Thymus (tissue), 14 donors: ENCODE results near the gene SLAIN2. TPM values are rescaled to one million over a fixed set of nuclear protein-coding genes. Genes with fewer than 3 reads are reported as not detected.
"Not testable (repeated sequence)": the region's sequence is repeated elsewhere in the genome, so short reads cannot be mapped to it uniquely, and the experiment has no call there.

Source experiments
- DNase-seq, 9 donors: peaks; one replicate each; pipeline ENCODE4 v3.0.0-alpha.2; 2013; ENCODE audit warnings: low spot score in 9 of 9, low read depth in 6 of 9, missing footprints in 1 of 9
- H3K27ac ChIP-seq, 2 donors: one replicate each; pipeline ENCODE4 v1.5.1; 2013; ENCODE audit warnings: control low read depth in 1 of 2, low read depth in 1 of 2, low read length in 1 of 2, mild to moderate bottlenecking in 1 of 2, moderate library complexity in 1 of 2
- H3K27me3 ChIP-seq, 2 donors: one replicate each; pipeline ENCODE4 v1.5.1; 2013; ENCODE audit warnings: low read length in 1 of 2; ENCODE audit not compliant: control insufficient read depth in 2 of 2, insufficient read depth in 1 of 2
- H3K36me3 ChIP-seq, 2 donors: one replicate each; pipeline ENCODE4 v1.5.1; 2013; ENCODE audit warnings: low read length in 1 of 2, mild to moderate bottlenecking in 1 of 2, moderate library complexity in 1 of 2; ENCODE audit not compliant: control insufficient read depth in 2 of 2, insufficient read depth in 2 of 2
- H3K4me1 ChIP-seq, 2 donors: one replicate each; pipeline ENCODE4 v1.5.1; 2013; ENCODE audit warnings: low read length in 2 of 2; ENCODE audit not compliant: control insufficient read depth in 2 of 2, insufficient read depth in 2 of 2
- H3K4me3 ChIP-seq, 2 donors: one replicate each; pipeline ENCODE4 v1.5.1; 2013; ENCODE audit warnings: low read length in 2 of 2, control low read depth in 1 of 2, mild to moderate bottlenecking in 1 of 2
- H3K9me3 ChIP-seq, 2 donors: one replicate each; pipeline ENCODE4 v1.5.1; 2013; ENCODE audit warnings: low read length in 1 of 2, mild to moderate bottlenecking in 1 of 2; ENCODE audit not compliant: control insufficient read depth in 2 of 2, insufficient read depth in 1 of 2
- WGBS: extraction: QIAGEN DNeasy Blood & Tissue Kit; methylation state at CpG from one replicate; pipeline ENCODE4 v1.1.7; 2013; 5-methylcytosine and 5-hydroxymethylcytosine counted together
- long read RNA-seq, 10 donors: transcript quantifications; one replicate each; lab custom pipeline, GENCODE V29; 2026
- polyA plus RNA-seq: library from polyadenylated mRNA; stranded (reverse); fragments of 200-250 nt; gene quantifications from one replicate; pipeline ENCODE4 v1.2.3, GENCODE V29; 2013
- total RNA-seq: library from RNA; stranded (reverse); fragments of 120-200 nt; gene quantifications from one replicate; pipeline ENCODE4 v1.2.4, GENCODE V29; 2013
- donor health status: healthy.

SLAIN2 gene
- total RNA-seq: 22.1 TPM
- polyA plus RNA-seq: 21.2 TPM
- long read RNA-seq, donor 1, full-length matches to known transcripts: 1 of 1 reads
- long read RNA-seq, donor 1, partial matches to known transcripts: 0 of 1 reads
- long read RNA-seq, donor 1, other reads (novel, unspliced or antisense): 0 of 1 reads
- long read RNA-seq, donor 2: 0 reads
- long read RNA-seq, donor 3, full-length matches to known transcripts: 2 of 12 reads
- long read RNA-seq, donor 3, partial matches to known transcripts: 10 of 12 reads
- long read RNA-seq, donor 3, other reads (novel, unspliced or antisense): 0 of 12 reads
- long read RNA-seq, donor 4, partial matches to known transcripts: 6 of 6 reads
- long read RNA-seq, donor 4, other reads (novel, unspliced or antisense): 0 of 6 reads
- long read RNA-seq, donor 5, full-length matches to known transcripts: 3 of 22 reads
- long read RNA-seq, donor 5, partial matches to known transcripts: 14 of 22 reads
- long read RNA-seq, donor 5, other reads (novel, unspliced or antisense): 5 of 22 reads
- long read RNA-seq, donor 6, full-length matches to known transcripts: 8 of 28 reads
- long read RNA-seq, donor 6, partial matches to known transcripts: 20 of 28 reads
- long read RNA-seq, donor 6, other reads (novel, unspliced or antisense): 0 of 28 reads
- long read RNA-seq, donor 7, partial matches to known transcripts: 5 of 5 reads
- long read RNA-seq, donor 7, other reads (novel, unspliced or antisense): 0 of 5 reads
- long read RNA-seq, donor 8, full-length matches to known transcripts: 1 of 7 reads
- long read RNA-seq, donor 8, partial matches to known transcripts: 6 of 7 reads
- long read RNA-seq, donor 8, other reads (novel, unspliced or antisense): 0 of 7 reads
- long read RNA-seq, donor 9, full-length matches to known transcripts: 3 of 3 reads
- long read RNA-seq, donor 9, partial matches to known transcripts: 0 of 3 reads
- long read RNA-seq, donor 9, other reads (novel, unspliced or antisense): 0 of 3 reads
- long read RNA-seq, donor 10, full-length matches to known transcripts: 3 of 9 reads
- long read RNA-seq, donor 10, partial matches to known transcripts: 6 of 9 reads
- long read RNA-seq, donor 10, other reads (novel, unspliced or antisense): 0 of 9 reads

DNA sequence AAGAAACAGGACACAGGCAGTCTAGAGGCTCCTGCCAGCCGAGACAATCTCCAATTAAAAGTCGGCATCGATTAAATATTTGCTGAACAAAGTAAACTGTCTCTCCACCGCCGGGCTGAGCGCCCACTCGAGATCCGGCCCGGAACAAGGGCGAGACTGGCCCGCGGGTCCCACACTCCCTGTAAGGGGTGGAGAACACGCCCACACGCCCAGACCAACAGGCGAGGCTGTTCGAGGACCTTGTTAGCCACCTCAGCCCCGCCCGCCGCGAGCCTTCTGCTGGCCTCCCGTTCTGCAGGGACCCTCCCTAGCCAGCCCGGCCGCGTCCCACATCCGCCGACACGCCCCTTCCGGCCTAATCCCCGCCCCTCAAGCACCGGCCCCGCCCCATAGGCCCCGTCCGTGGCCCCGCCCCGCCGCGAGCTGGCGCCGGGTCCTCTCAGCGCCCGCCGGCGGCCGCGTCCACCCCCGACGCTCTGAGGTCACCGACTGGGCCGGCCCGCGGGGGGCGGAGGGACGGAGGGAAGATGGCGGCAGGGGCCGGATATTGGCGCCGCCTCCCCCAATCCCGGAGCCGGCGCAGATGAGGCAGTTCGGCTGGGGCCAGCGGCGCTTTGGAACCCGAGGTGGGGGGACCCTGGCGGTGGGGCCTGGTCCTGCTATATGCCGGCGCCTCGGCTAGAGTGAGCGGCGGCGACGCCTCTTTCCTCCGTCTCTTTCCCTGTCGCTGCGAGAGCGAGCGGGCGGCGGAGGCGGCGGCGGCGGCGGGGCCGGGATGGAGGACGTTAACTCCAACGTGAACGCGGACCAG is at the start of gene SLAIN2:
SLAIN2 (plus strand) TSS at position 565 of the 811 bp plus-strand sequence; CDS start at position 776, 211 bp downstream.
- H3K9me3 ChIP-seq: no peaks in the 10 kb centered on the region
- WGBS: under 1% methylated on average over 89 of the region's 89 CpGs
- H3K27ac ChIP-seq: peak within 1 kb of the TSS; percentile 96 to 97
- peak; percentile 70 to 95 (median 89) for DNase-seq
- H3K36me3 ChIP-seq: no peaks in the 10 kb centered on the region
- H3K27me3 ChIP-seq: no peaks in the 10 kb centered on the region
- H3K4me3 ChIP-seq: peak within 1 kb of the TSS; percentile 75 to 85
- H3K4me1 ChIP-seq: peaks cover 13 to 26% of the 10 kb centered on the region in 2 donors

DNA sequence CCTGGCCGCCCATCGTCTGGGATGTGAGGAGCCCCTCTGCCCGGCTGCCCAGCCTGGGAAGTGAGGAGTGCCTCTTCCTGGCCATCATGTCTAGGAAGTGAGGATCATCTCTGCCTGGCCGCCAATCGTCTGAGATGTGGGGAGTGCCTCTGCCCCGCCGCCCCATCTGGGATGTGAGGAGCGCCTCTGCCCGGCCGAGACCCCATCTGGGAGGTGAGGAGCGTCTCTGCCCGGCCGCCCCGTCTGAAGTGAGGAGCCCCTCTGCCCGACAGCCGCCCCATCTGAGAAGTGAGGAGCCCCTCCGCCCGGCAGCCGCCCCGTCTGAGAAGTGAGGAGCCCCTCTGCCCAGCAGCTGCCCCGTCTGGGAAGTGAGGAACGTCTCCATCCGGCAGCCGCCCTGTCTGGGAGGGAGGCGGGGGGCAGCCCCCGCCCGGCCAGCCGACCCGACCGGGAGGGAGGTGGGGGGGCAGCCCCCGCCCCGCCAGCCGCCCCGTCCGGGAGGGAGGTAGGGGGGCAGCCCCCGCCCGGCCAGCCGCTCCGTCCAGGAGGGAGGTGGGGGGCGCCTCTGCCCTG is 49.0 kb upstream of the SLAIN2 start:
- not testable (repeated sequence) for H3K36me3 ChIP-seq, DNase-seq, H3K27ac ChIP-seq, H3K4me3 ChIP-seq, H3K4me1 ChIP-seq, H3K9me3 ChIP-seq, H3K27me3 ChIP-seq
- WGBS: 95% methylated on average over 35 of the region's 40 CpGs

DNA sequence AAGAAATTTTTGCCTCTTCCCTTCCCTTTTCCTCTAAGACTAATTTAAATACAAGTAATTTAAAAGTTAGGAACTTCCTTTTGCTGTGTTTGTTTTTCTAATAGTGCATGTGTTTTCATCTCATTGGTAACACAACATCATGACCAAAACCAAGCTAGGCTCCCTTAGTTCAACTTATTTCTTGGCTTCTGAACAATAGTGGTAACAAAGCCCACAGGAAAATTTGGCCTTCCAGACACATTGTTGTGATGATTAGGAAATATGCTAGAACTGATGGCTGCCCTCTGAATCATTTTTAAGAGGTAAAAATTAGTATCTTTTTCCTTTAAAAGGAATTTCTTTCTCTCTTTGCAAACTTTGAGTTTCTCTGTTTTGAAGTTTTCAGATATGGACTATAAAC is 46.2 kb upstream of the SLAIN2 start:
- Histone ChIP-seq H3K4me1 (no peaks in the 10 kb centered on the region), H3K9me3 (peaks cover 0 to 3% of the 10 kb centered on the region in 2 donors), H3K27me3 (no peaks in the 10 kb centered on the region), H3K27ac (no peak overlapping the region), H3K4me3 (no peak overlapping the region), H3K36me3 (no peaks in the 10 kb centered on the region)
- DNase-seq: no peak

DNA sequence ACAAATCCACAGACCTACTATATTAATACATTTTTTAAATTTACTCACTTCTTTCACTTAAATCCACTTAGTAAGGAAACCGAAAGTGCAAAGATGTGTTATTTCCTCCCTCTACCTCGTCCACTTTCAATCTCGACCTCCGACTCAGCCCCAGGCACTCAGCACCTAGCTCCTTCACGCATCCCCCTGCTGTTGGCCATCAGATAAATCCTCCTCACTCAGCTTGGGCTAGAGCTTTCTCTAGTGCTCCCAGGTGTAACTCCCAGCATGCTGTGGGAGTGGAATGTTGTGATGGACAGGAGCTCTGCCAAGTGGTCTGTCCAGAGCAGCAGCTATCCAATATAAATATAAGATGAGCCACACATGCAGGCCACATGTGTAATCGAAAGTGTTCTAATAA is 45.0 kb upstream of the SLAIN2 start:
- Histone ChIP-seq H3K9me3 (peaks cover 0 to 3% of the 10 kb centered on the region in 2 donors), H3K27me3 (no peaks in the 10 kb centered on the region), H3K27ac (no peak overlapping the region), H3K36me3 (no peaks in the 10 kb centered on the region), H3K4me3 (no peak overlapping the region), H3K4me1 (no peaks in the 10 kb centered on the region)
- DNase-seq: no peak
- 92% methylated on average over 6 of the region's 6 CpGs for WGBS

DNA sequence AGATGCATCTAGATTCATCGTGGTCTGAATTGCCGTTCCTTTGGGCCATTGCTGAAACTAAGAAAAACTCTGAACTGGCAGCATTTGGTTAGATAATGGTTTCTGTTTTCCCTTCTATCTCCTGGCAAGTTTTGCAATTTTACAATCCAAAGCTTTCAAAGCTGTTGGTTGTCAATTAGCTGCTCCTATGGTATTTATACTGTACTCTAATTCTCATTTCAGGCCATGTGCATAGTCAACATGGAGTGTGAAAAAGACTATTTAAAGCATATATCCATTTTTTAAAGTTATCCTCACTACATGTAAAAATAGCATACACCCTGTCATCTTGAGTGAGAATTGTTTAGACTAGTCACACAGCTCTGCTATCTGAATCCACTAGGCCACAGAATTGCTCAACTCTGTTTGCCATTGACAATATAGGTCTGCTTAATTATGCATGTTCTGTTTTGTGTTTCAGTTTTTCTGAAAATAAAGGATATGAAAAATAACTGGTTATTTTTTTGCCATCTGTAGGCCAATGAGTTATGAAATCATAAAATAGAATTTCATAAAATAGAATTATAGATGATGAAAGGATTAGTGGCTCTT is 44.0 kb upstream of the SLAIN2 start:
- Histone ChIP-seq H3K36me3 (no peaks in the 10 kb centered on the region), H3K27me3 (no peaks in the 10 kb centered on the region), H3K4me1 (no peaks in the 10 kb centered on the region), H3K4me3 (no peak overlapping the region), H3K27ac (no peak overlapping the region), H3K9me3 (no peaks in the 10 kb centered on the region)
- WGBS: 96% methylated on average over 2 of the region's 2 CpGs
- no peak for DNase-seq

DNA sequence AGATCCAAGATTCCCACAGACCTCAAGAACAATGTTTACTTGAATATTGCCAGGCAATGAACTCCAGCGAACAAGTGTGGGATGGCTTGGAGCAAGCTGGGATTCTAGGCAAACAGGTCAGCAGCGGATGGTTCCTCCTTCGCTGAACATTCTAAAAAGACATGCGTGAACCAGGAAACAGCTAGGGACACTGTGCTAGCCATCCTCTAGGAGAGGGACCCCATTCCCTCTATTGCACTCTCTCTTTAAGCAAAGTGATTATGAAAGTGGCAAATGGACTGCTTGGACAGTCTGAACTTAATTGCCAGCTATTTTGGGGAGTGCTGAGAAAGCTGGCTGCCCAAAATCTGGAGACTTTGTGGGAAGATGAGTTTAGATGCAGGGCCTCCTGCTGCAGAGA is 41.8 kb upstream of the SLAIN2 start:
- Histone ChIP-seq H3K36me3 (no peaks in the 10 kb centered on the region), H3K9me3 (no peaks in the 10 kb centered on the region), H3K4me3 (no peak overlapping the region), H3K27ac (no peak overlapping the region), H3K4me1 (no peaks in the 10 kb centered on the region), H3K27me3 (no peaks in the 10 kb centered on the region)
- DNase-seq: no peak
- 99% methylated on average over 4 of the region's 4 CpGs for WGBS

DNA sequence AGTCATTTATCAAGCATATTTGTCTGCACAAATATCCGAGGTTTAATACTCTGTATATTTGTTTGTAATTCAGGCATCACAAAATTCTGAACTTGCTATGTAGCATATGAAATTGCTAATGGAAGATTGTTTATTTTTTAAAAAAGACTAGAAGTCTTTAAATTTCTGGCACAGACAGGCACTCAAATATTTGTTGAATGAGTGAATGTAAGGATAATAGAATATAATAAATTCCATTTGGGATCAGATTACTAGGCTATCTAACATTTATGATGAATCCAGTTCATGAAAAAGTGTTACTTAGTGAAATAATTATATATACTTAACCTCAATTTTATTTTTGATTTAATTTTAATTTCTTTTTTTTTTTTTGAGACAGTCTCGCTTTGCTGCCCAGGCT is 41.3 kb upstream of the SLAIN2 start:
- H3K27me3 ChIP-seq: no peaks in the 10 kb centered on the region
- H3K9me3 ChIP-seq: no peaks in the 10 kb centered on the region
- H3K36me3 ChIP-seq: no peaks in the 10 kb centered on the region
- DNase-seq: no peak
- WGBS: 96% methylated on average over 2 of the region's 2 CpGs
- H3K4me1 ChIP-seq: no peaks in the 10 kb centered on the region
- H3K27ac ChIP-seq: no peak overlapping the region
- H3K4me3 ChIP-seq: no peak overlapping the region

DNA sequence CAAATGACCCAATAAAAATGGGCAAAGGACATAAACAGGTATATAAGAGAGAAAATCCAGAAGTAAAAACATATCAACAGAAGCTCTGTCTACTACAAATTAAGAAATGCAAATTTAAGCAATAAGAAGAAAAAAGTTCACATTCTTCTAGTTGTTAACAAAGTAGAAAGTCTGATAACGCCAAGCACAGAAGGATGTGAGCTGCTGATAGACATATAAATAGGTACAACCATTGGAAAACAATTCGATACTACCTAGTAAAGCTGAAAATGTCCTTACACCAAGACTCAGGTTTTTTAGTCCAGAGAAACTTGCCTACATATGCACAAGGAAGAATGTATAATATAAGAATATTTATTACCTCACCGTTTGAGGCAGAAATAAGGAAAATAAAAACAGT is 35.8 kb upstream of the SLAIN2 start:
- no peaks in the 10 kb centered on the region for H3K9me3 ChIP-seq
- DNase-seq: no peak
- H3K27me3 ChIP-seq: no peaks in the 10 kb centered on the region
- no peaks in the 10 kb centered on the region for H3K4me1 ChIP-seq
- no peak overlapping the region for H3K4me3 ChIP-seq
- H3K36me3 ChIP-seq: no peaks in the 10 kb centered on the region
- WGBS: 98% methylated on average over 3 of the region's 3 CpGs
- no peak overlapping the region for H3K27ac ChIP-seq
